GM19238 (cell line): ENCODE data around the gene HACD4.
"Not testable (repeated sequence)": the region's sequence is repeated elsewhere in the genome, so short reads cannot be mapped to it uniquely, and the experiment has no call there.

ENCODE experiments used
- DNase-seq: peaks from one replicate; pipeline ENCODE4 v3.0.0; 2011; ENCODE audit warnings: low spot score; ENCODE audit not compliant: insufficient read length

Gene HACD4

GRCh38 chr9:20973246-20973947, 58.0 kb downstream of the HACD4 start:
- DNase-seq: not testable (repeated sequence)

GRCh38 chr9:20972684-20973083, 58.8 kb downstream of the HACD4 start:
- DNase-seq: no peak

- DNase-seq: no peak
These were observed 68.8 kb downstream of the HACD4 start for GRCh38 chr9:20962536-20963225.

- no peak for DNase-seq
These were observed 80.7 kb downstream of the HACD4 start for GRCh38 chr9:20950707-20951106.
